HepG2 (cell line): ENCODE data around the gene RIPOR1. TPM values are rescaled to one million over a fixed set of nuclear protein-coding genes. Genes with fewer than 3 reads are reported as not detected.
A peak's percentile ranks its signal among the peaks of the same experiment; 100 is the strongest.

Source experiments
- ATAC-seq: fragments of 200-7000 bp; cut with Tn5 transposase; 3 replicates; pipeline ENCODE4 v1.9.1; 2020; ENCODE audit warnings: mild to moderate bottlenecking, moderate library complexity
- BruUV-seq: library from RNA; stranded (reverse); fragments of 400-500 nt; replicated peaks from 2 replicates; lab custom pipeline; 2021; lab: Mats Ljungman, UMichigan
- CTCF ChIA-PET: fragments of 300-600 bp; formaldehyde crosslinking; extraction: SDS; loops from one replicate; lab custom pipeline; 2021; ENCODE audit warnings: low total read pairs, inconsistent platforms, low intra/inter-chr PET ratio; lab: Yijun Ruan, JAX
- POLR2A ChIA-PET: fragments of 350-600 bp; sonication (Branson Sonifier 250); formaldehyde crosslinking; loops from one replicate; lab custom pipeline; 2020; ENCODE audit warnings: antibody characterized with exemption, inconsistent platforms; lab: Yijun Ruan, JAX
- DNase-seq: peaks from one replicate; pipeline ENCODE4 v3.0.0-alpha.2; 2015; ENCODE audit warnings: low spot score
- FAIRE-seq: peaks from 3 replicates; lab custom pipeline; 2011; peaks lifted over from hg19 to GRCh38; lab: Jason Lieb, UNC
- H2AFZ ChIP-seq: one replicate; pipeline ENCODE4 v1.6.1; 2011; ENCODE audit warnings: low read length, inconsistent platforms
- H3K27ac ChIP-seq: fragments of 300-600 bp; 3 replicates; pipeline ENCODE4 v1.8.0; 2011; ENCODE audit warnings: mixed run types, mild to moderate bottlenecking, mixed read lengths, low read length, inconsistent platforms; ENCODE audit not compliant: insufficient read depth; ENCODE audit errors: extremely low read length
- H3K27me3 ChIP-seq, 2 experiments: fragments of 200-600 bp in 1 of 2; 2 replicates in 1 of 2; 3 replicates in 1 of 2; pipeline versions ENCODE4 v1.6.0 to v1.8.0; 2011; ENCODE audit warnings: low read length in 2 of 2, mild to moderate bottlenecking in 2 of 2, moderate library complexity in 2 of 2, inconsistent platforms in 1 of 2; ENCODE audit not compliant: insufficient read depth in 2 of 2, control insufficient read depth in 1 of 2
- H3K36me3 ChIP-seq, 2 experiments: fragments of 200-600 bp in 1 of 2; replicated peaks in 1 of 2; 2 replicates in 1 of 2; 3 replicates in 1 of 2; pipeline versions ENCODE4 v1.5.1 to v1.8.0; 2011; ENCODE audit warnings: low read length in 2 of 2, inconsistent platforms in 1 of 2; ENCODE audit not compliant: insufficient read depth in 2 of 2, control insufficient read depth in 1 of 2
- H3K4me1 ChIP-seq: 2 replicates; pipeline ENCODE4 v1.5.1; 2012; ENCODE audit warnings: low read length, inconsistent platforms; ENCODE audit not compliant: insufficient read depth
- H3K4me2 ChIP-seq: 2 replicates; pipeline ENCODE4 v1.6.0; 2011; ENCODE audit warnings: low read depth, low read length, inconsistent platforms
- H3K4me3 ChIP-seq, 3 experiments: fragments of 200-600 bp in 1 of 3; sonication (generic), shearing (Covaris generic) in 1 of 3; replicated peaks in 1 of 3; 2 replicates each; pipeline ENCODE4 v1.5.1; 2011 to 2016; ENCODE audit warnings: low read length in 3 of 3, inconsistent platforms in 2 of 3, low read depth in 2 of 3, mild to moderate bottlenecking in 2 of 3, control low read depth in 1 of 3, mixed read lengths in 1 of 3; ENCODE audit not compliant: insufficient read depth in 1 of 3
- H3K79me2 ChIP-seq: one replicate; pipeline ENCODE4 v1.6.1; 2011; ENCODE audit warnings: low read length, inconsistent platforms; ENCODE audit not compliant: insufficient read depth
- H3K9ac ChIP-seq: 2 replicates; pipeline ENCODE4 v1.6.0; 2011; ENCODE audit warnings: mild to moderate bottlenecking, low read depth, low read length, inconsistent platforms; ENCODE audit not compliant: insufficient read depth
- H3K9me3 ChIP-seq: 2 replicates; pipeline ENCODE4 v1.5.1; 2012; ENCODE audit warnings: mild to moderate bottlenecking, low read length
- H4K20me1 ChIP-seq: 2 replicates; pipeline ENCODE4 v1.6.0; 2011; ENCODE audit warnings: inconsistent platforms, mild to moderate bottlenecking, low read length, moderate library complexity; ENCODE audit not compliant: insufficient read depth
- AGO2 ChIP-seq: fragments of 200-400 bp; formaldehyde crosslinking; optimal IDR thresholded peaks from 2 replicates; pipeline ENCODE3; 2017; ENCODE audit warnings: mild to moderate bottlenecking, low read depth, low read length, moderate library complexity
- NR2F6 ChIP-seq, 2 experiments: IDR thresholded peaks; 2 replicates each; pipeline ENCODE4 v1.6.1; 2016; ENCODE audit warnings: antibody characterized with exemption in 1 of 2, mild to moderate bottlenecking in 1 of 2
- RBM22 ChIP-seq: fragments of 200-400 bp; formaldehyde crosslinking; optimal IDR thresholded peaks from 2 replicates; pipeline ENCODE3; 2017; ENCODE audit warnings: mild to moderate bottlenecking, low read length, moderate library complexity
- ZFP41 ChIP-seq: sonication (generic); formaldehyde crosslinking; IDR thresholded peaks from 2 replicates; pipeline ENCODE4 v1.4.0; 2020; ENCODE audit warnings: mild to moderate bottlenecking, missing genetic modification reagents, borderline replicate concordance
- ZNF703 ChIP-seq: sonication (generic); formaldehyde crosslinking; IDR thresholded peaks from 2 replicates; pipeline ENCODE4 v1.5.1; 2020; ENCODE audit warnings: missing genetic modification reagents, mild to moderate bottlenecking, moderate library complexity, borderline replicate concordance
- ZSCAN31 ChIP-seq: sonication (generic); formaldehyde crosslinking; IDR thresholded peaks from 2 replicates; pipeline ENCODE4 v1.5.0; 2020; ENCODE audit warnings: low read depth, mild to moderate bottlenecking, missing genetic modification reagents
- WGBS: methylation state at CpG from one replicate; pipeline ENCODE4 v1.1.6; 2017; ENCODE audit warnings: low lambda C conversion rate; 5-methylcytosine and 5-hydroxymethylcytosine counted together
- in situ Hi-C: cut with HindIII; loops from 2 replicates; pipeline ENCODE4 v1.10.0; 2017; ENCODE audit warnings: low pct_unique_long_range_greater_than_20kb; ENCODE audit not compliant: extremely low pct_ligation_motif_present
- intact Hi-C: fragments of 100-400 bp; cut with micrococcal nuclease; formaldehyde crosslinking; loops from one replicate; pipeline ENCODE4 v1.10.0; 2022; ENCODE audit not compliant: unreplicated experiment
- polyA plus RNA-seq, 8 experiments: library from polyadenylated mRNA; depleted of rRNA in 3 of 8; stranded (reverse) in 7 of 8; unstranded in 1 of 8; fragments of >200 nt; fragmentation: Illumina TruSeq in 4 of 8; extraction: Trizol in 4 of 8; gene quantifications; 2 replicates each; pipeline versions ENCODE4 v1.2.1 to v1.2.3, GENCODE V29; 2011 to 2016; ENCODE audit warnings: low read depth in 4 of 8, missing spikeins in 1 of 8, mixed read lengths in 1 of 8; ENCODE audit not compliant: insufficient read depth in 1 of 8
- total RNA-seq, 5 experiments: library from RNA; depleted of rRNA; stranded (reverse); fragments of >200 nt; fragmentation: Illumina TruSeq; extraction: Trizol; gene quantifications; 2 replicates each; pipeline ENCODE4 v1.2.3, GENCODE V29; 2016; ENCODE audit warnings: low read depth in 1 of 5

Gene RIPOR1
- total and polyA plus RNA-seq, 2 of the 13 experiments (the other 11 are each of a cell fraction or from before 2014, with no cell fraction given) = 4.6 to 8.1 TPM

DNA sequence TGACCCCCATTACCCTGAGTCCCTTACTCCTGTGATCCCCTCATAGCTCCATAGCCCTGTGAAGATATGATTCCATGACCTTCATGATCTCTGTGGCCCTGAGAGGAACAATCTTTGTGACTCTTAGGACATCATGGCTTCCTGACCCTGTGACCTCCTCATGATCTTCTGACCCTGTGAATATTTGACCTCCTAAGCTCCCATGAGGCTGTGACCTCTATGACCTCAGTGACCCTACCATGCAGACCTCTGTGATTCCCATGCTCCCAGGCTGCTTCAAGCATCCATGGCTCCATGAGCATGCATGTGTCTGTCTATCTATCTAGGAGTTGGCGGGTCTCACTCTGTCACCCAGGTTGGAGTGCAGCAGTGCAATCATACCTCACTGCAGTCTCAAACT, 12.1 kb downstream of the RIPOR1 start:
- no peaks in the 10 kb centered on the region for H3K27me3 ChIP-seq
- BruUV-seq = no TSS peak
- no peak overlapping the region for H3K4me3 ChIP-seq
- peaks cover 24% of the 10 kb centered on the region for H3K4me1 ChIP-seq
- POLR2A ChIA-PET = interaction anchor here (1.3 kb wide), 1 partner anchor 21 kb away, joined by 4 read pairs; the partner anchor contains the start of gene CTCF
- no peak overlapping the region for H2AFZ ChIP-seq
- CTCF ChIA-PET = no interaction called here
- no peaks in the 10 kb centered on the region for H3K9me3 ChIP-seq
- H3K4me2 ChIP-seq = no peak overlapping the region
- TF ChIP-seq RBM22 = peak; percentile 7
- TF ChIP-seq ZSCAN31 (CRISPR knock-in tag) = no peak
- TF ChIP-seq NR2F6 (IDR thresholded peaks at IDR 0.05) = peak; percentile 54; the same call in 1 of the 2 replicates
- no peak for TF ChIP-seq NR2F6 (CRISPR knock-in tag; IDR thresholded peaks at IDR 0.05)
- FAIRE-seq = no peak
- H3K27ac ChIP-seq = no peak overlapping the region
- intact Hi-C loops = no loop called here
- peaks cover 10% of the 10 kb centered on the region; the same call in 1 of the 2 replicates for H4K20me1 ChIP-seq
- 100% methylated on average over 1 of the region's 1 CpG for WGBS
- H3K9ac ChIP-seq = no peak overlapping the region
- in situ Hi-C loops = no loop called here
- DNase-seq = no peak
- no peak for ATAC-seq
- H3K79me2 ChIP-seq = no peaks in the 10 kb centered on the region
- H3K36me3 ChIP-seq = peaks cover 15 to 28% of the 10 kb centered on the region in 2 experiments; a peak in 4 of 5 replicates

GRCh38 chr16:67541391-67542263, 13.0 kb downstream of the RIPOR1 start:
- Histone ChIP-seq H3K9ac (no peak overlapping the region), H3K4me3 (no peak overlapping the region), H3K9me3 (no peaks in the 10 kb centered on the region), H3K4me2 (no peak overlapping the region), H3K36me3 (peaks cover 15 to 28% of the 10 kb centered on the region in 2 experiments; a peak in 4 of 5 replicates), H3K27ac (no peak overlapping the region), H3K79me2 (no peaks in the 10 kb centered on the region), H2AFZ (no peak overlapping the region), H4K20me1 (peaks cover 8% of the 10 kb centered on the region; the same call in 1 of the 2 replicates), H3K4me1 (peaks cover 22% of the 10 kb centered on the region), H3K27me3 (no peaks in the 10 kb centered on the region)
- intact Hi-C loops = no loop called here
- TSS peak; percentile 31 for BruUV-seq
- CTCF ChIA-PET = interaction anchor here (0.8 to 3.5 kb wide), 2 partner anchors 16 to 21 kb away, joined by 3 to 22 read pairs; no protein-coding TSS in a partner anchor
- FAIRE-seq (no peak), DNase-seq (no peak), ATAC-seq (no peak)
- POLR2A ChIA-PET = interaction anchor here (1.3 kb wide), 1 partner anchor 20 kb away, joined by 4 read pairs; the partner anchor contains the start of gene CTCF
- 91% methylated on average over 12 of the region's 14 CpGs for WGBS
- TF ChIP-seq ZNF703 (CRISPR knock-in tag) (no peak), ZFP41 (no peak), AGO2 (peak; percentile 70)
- in situ Hi-C loops = no loop called here
